Measurements from ENCODE around the gene CDIPT. TPM values are rescaled to one million over a fixed set of nuclear protein-coding genes. Genes with fewer than 3 reads are reported as not detected.

CDIPT gene
- total and polyA plus RNA-seq, 2 of the 4 experiments (the other 2 are of a cell fraction), result 47.1 to 100 TPM

DNA sequence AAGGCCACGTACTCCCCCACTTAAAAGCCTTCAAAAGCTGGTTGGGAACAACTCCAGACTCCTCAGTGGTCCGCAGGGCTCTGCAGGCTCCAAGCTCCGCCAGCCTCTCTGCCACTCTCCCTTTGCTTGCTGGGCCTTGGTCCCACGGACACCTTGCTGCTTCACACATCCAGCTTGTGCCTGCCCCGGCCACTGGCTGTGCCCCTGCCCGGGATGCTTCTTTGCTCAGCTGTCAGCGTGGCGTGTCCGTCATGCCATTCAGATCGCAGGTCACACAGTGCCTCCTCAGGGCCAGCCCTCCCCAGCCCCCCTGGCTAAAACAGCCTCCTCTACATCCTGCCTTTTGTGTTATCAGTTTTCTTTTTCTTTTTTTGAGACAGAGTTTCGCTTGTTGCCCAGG lies 49.1 kb upstream of the CDIPT start (continued):
- TF ChIP-seq, protein P1, sequence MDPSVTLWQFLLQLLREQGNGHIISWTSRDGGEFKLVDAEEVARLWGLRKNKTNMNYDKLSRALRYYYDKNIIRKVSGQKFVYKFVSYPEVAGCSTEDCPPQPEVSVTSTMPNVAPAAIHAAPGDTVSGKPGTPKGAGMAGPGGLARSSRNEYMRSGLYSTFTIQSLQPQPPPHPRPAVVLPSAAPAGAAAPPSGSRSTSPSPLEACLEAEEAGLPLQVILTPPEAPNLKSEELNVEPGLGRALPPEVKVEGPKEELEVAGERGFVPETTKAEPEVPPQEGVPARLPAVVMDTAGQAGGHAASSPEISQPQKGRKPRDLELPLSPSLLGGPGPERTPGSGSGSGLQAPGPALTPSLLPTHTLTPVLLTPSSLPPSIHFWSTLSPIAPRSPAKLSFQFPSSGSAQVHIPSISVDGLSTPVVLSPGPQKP (IDR thresholded peaks at IDR 0.05; ENCODE audit: borderline replicate concordance, low read depth, low read length), result no peak

DNA sequence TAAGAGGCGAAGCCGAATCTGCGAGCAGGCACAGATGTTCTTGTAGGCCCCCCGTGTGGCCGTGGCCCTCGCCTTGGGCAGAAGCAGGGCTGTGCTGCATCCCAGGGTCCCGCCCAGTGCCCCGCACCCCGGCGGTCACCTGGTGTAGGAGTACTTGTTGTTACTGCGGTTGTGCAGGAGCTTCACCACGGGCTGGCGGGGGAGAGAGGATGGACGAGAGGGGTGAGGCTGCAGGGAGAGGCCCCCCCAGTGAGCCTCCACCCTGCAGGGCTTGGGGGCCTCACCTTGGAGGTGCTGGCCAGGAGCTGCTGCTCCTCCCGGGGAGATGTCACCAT lies 48.6 kb upstream of the CDIPT start:
- no peak overlapping the region for H3K9ac ChIP-seq (ENCODE audit: low read depth, low read length)
- no peaks in the 10 kb centered on the region; the same call in none of the 2 replicates for H3K4me1 ChIP-seq (ENCODE audit: control insufficient read depth, insufficient read depth, low read length)
- no peak overlapping the region for H2BK15ac ChIP-seq (ENCODE audit: low read depth, low read length)
- no peak overlapping the region for H2BK5ac ChIP-seq (ENCODE audit: low read depth, low read length, poor library complexity, severe bottlenecking)
- no peak overlapping the region for H3K18ac ChIP-seq (ENCODE audit: low read depth, low read length)
- ChIA-PET CTCF (no interaction called here), POLR2A (ENCODE audit: unreplicated experiment) (no interaction called here)
- no peak overlapping the region for H2AFZ ChIP-seq (replicated peaks; ENCODE audit: low read length, poor library complexity)
- no peak overlapping the region for H3K4ac ChIP-seq (ENCODE audit: low read depth, low read length)
- no peak overlapping the region for H4K5ac ChIP-seq (ENCODE audit: low read depth, low read length)
- H3K4me3 ChIP-seq (ENCODE audit: insufficient read depth, low read depth, low read length), result no peak overlapping the region
- no TSS peak for BruUV-seq (replicated peaks)
- no peak overlapping the region for H3K27ac ChIP-seq (ENCODE audit: insufficient read depth, low read length)
- in situ Hi-C loops (cut with MboI; ENCODE audit: low sequenced_read_pairs), result no loop called here
- TF ChIP-seq BHLHE40 (IDR thresholded peaks at IDR 0.05; ENCODE audit: low read depth, low read length), result no peak
- no peak for TF ChIP-seq MXI1 (IDR thresholded peaks at IDR 0.05; ENCODE audit: borderline replicate concordance, low read depth, low read length)
- TF ChIP-seq RFX5 (IDR thresholded peaks at IDR 0.05; ENCODE audit: low read depth, low read length), result no peak
- TF ChIP-seq, protein P1 (IDR thresholded peaks at IDR 0.05; ENCODE audit: borderline replicate concordance, low read depth, low read length), result no peak
- TF ChIP-seq MAZ (IDR thresholded peaks at IDR 0.05; ENCODE audit: borderline replicate concordance, low read depth, low read length), result no peak
- no peak for TF ChIP-seq MAFK (IDR thresholded peaks at IDR 0.05; ENCODE audit: low read depth, low read length)
- TF ChIP-seq CEBPB (IDR thresholded peaks at IDR 0.05; ENCODE audit: low read depth, low read length), result no peak
- no peak for TF ChIP-seq RAD21 (IDR thresholded peaks at IDR 0.05; ENCODE audit: low read length)
- no peak overlapping the region for H2BK120ac ChIP-seq (ENCODE audit: low read depth, low read length)
- no peak overlapping the region for H3K4me2 ChIP-seq (ENCODE audit: low read depth, low read length)
- H3K27me3 ChIP-seq (ENCODE audit: control insufficient read depth, insufficient read depth, low read length), result no peaks in the 10 kb centered on the region
- H3K14ac ChIP-seq (replicated peaks; ENCODE audit: low read depth, low read length), result no peak overlapping the region
- DNase-seq (no peak), ATAC-seq (ENCODE audit: low read depth) (no peak)
- H4K20me1 ChIP-seq (ENCODE audit: insufficient read depth, low read length), result peaks cover 6% of the 10 kb centered on the region; the same call in 1 of the 2 replicates
- H3K23ac ChIP-seq (ENCODE audit: low read depth, low read length), result no peak overlapping the region
- no peak overlapping the region for H2AK5ac ChIP-seq (ENCODE audit: low read depth, low read length)
- peaks cover 22% of the 10 kb centered on the region for H3K9me1 ChIP-seq (ENCODE audit: insufficient read depth, low read length)
- peaks cover 13% of the 10 kb centered on the region for H3K36me3 ChIP-seq (ENCODE audit: control insufficient read depth, insufficient read depth, low read length)
- dilution Hi-C loops (cut with HindIII; ENCODE audit: low sequenced_read_pairs, unreplicated experiment), result no loop called here
- no peaks in the 10 kb centered on the region for H3K9me3 ChIP-seq (ENCODE audit: control insufficient read depth, insufficient read depth, low read length)
- H4K8ac ChIP-seq (ENCODE audit: low read depth in 2 of 2, low read length in 2 of 2), result no peak overlapping the region
- H3K79me1 ChIP-seq (ENCODE audit: low read depth in 1 of 2, low read length in 2 of 2), result peaks cover 5 to 28% of the 10 kb centered on the region in 2 experiments; a peak in 2 of 4 replicates
- 85% methylated on average over 4 of the region's 15 CpGs; no CpG with 5 or more reads in 1 of the 2 experiments for WGBS, 2 experiments (ENCODE audit: extremely low coverage in 2 of 2, insufficient read length in 1 of 2)
- H4K91ac ChIP-seq (ENCODE audit: insufficient read depth, low read depth, low read length), result no peak overlapping the region
- H2AK9ac ChIP-seq (replicated peaks; ENCODE audit: low read depth, low read length, poor library complexity), result no peak overlapping the region
- intact Hi-C loops (cut with micrococcal nuclease), result no loop called here
- no peak overlapping the region for H3K56ac ChIP-seq (ENCODE audit: extremely low read depth, insufficient read depth, low read length)
- no peak overlapping the region for H2BK20ac ChIP-seq (ENCODE audit: low read depth, low read length)

Data from IMR-90 (cell line).